ENCODE data around the gene SLC40A1. TPM values are rescaled to one million over a fixed set of nuclear protein-coding genes. Genes with fewer than 3 reads are reported as not detected.

The SLC40A1 gene
- total and polyA plus RNA-seq, 2 of the 13 experiments (the other 11 are each of a cell fraction or from before 2014, with no cell fraction given) = 10.6 to 24.9 TPM

DNA sequence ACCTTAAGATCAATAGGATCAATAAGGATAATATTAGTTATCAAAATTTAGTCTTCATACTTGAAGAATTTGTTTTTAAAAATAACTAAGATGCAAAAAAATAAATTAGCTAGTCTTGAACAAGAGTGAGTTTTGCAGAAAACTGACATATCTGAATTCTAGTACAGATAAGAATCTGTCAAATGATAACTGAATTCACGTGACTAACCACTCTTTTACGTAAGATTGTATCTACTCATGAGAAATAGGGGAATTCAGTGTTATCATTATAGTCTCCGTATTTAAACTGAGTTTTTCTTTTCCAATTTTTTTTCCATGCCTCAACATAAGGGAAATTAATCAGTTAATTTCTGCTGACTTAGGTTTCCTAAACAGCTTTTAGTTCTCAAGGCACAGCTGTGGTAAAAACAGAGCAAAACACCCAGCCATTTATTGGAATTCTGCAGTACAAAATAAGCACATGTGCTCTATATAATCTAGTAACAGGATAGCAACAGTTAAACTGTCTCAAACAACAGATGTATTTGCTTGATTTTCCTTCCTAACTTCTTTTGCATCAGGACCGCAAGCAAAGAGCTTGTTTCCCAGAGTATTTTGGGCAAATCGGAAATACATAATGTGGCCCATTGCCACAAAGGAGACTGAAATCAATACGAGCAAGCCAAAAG, 19.1 kb downstream of the SLC40A1 start:
- Histone ChIP-seq H3K36me3 (replicated peaks in 1 of 2; ENCODE audit: control insufficient read depth in 1 of 2, insufficient read depth in 2 of 2, low read length in 2 of 2) (peaks cover 10 to 15% of the 10 kb centered on the region in 2 experiments; a peak in 4 of 5 replicates), H3K9me3 (ENCODE audit: low read length) (no peaks in the 10 kb centered on the region), H3K27ac (ENCODE audit: extremely low read length, insufficient read depth, low read length) (no peak overlapping the region), H3K4me2 (ENCODE audit: low read depth, low read length) (no peak overlapping the region), H3K4me3 (replicated peaks in 1 of 3; ENCODE audit: insufficient read depth in 1 of 3, low read depth in 2 of 3, low read length in 3 of 3) (no peak overlapping the region), H3K4me1 (ENCODE audit: insufficient read depth, low read length) (peaks cover 39% of the 10 kb centered on the region), H2AFZ (ENCODE audit: low read length) (no peak overlapping the region), H3K9ac (ENCODE audit: insufficient read depth, low read depth, low read length) (no peak overlapping the region), H4K20me1 (ENCODE audit: insufficient read depth, low read length) (no peaks in the 10 kb centered on the region), H3K27me3 (ENCODE audit: control insufficient read depth in 1 of 2, insufficient read depth in 2 of 2, low read length in 2 of 2) (no peaks in the 10 kb centered on the region), H3K79me2 (ENCODE audit: insufficient read depth, low read length) (no peaks in the 10 kb centered on the region)
- 92% methylated on average over 6 of the region's 6 CpGs for WGBS (ENCODE audit: low lambda C conversion rate)
- in situ Hi-C loops (cut with HindIII; ENCODE audit: extremely low pct_ligation_motif_present, low pct_unique_long_range_greater_than_20kb) (no loop called here), intact Hi-C loops (cut with micrococcal nuclease; ENCODE audit: unreplicated experiment) (no loop called here)
- POLR2A ChIA-PET = interaction anchor here (2.5 kb wide), 1 partner anchor 19 kb away, joined by 15 read pairs; the partner anchor contains the start of gene SLC40A1
- no peak for DNase-seq (ENCODE audit: low spot score)
- TF ChIP-seq POLR2A (IDR thresholded peaks at IDR 0.05; ENCODE audit: insufficient read depth in 1 of 2, low read depth in 2 of 2, low read length in 2 of 2) = no peak
- TF ChIP-seq MAFK (conservative IDR thresholded peaks at IDR 0.05 in 1 of 2, IDR thresholded peaks at IDR 0.05 in 1 of 2; ENCODE audit: low read length in 2 of 2) = peak; percentile 47 to 64; a peak in 3 of 4 replicates
- TF ChIP-seq MAFF (IDR thresholded peaks at IDR 0.05; ENCODE audit: low read depth, low read length) = peak; percentile 48
- no peak for ATAC-seq
- no peak for FAIRE-seq
- BruUV-seq (replicated peaks) = TSS peak; percentile 23
- CTCF ChIA-PET (ENCODE audit: low intra/inter-chr PET ratio, low total read pairs) = no interaction called here

GRCh38 chr2:189560273-189560586, 20.4 kb downstream of the SLC40A1 start:
- intact Hi-C loops (cut with micrococcal nuclease; ENCODE audit: unreplicated experiment) = no loop called here
- in situ Hi-C loops (cut with HindIII; ENCODE audit: extremely low pct_ligation_motif_present, low pct_unique_long_range_greater_than_20kb) = no loop called here
- H3K9me3 ChIP-seq (ENCODE audit: low read length) = no peaks in the 10 kb centered on the region
- H3K4me1 ChIP-seq (ENCODE audit: insufficient read depth, low read length) = peaks cover 51% of the 10 kb centered on the region
- ChIA-PET CTCF (ENCODE audit: low intra/inter-chr PET ratio, low total read pairs) (no interaction called here), POLR2A (interaction anchor here (0.5 to 3.1 kb wide), 4 partner anchors 18 to 120 kb away, joined by 3 to 26 read pairs (median 3); partner anchors contain the start of gene SLC40A1)
- no peaks in the 10 kb centered on the region for H4K20me1 ChIP-seq (ENCODE audit: insufficient read depth, low read length)
- peak overlapping the region; percentile 34 for H3K27ac ChIP-seq (ENCODE audit: extremely low read length, insufficient read depth, low read length)
- no peaks in the 10 kb centered on the region for H3K79me2 ChIP-seq (ENCODE audit: insufficient read depth, low read length)
- no peak overlapping the region for H3K9ac ChIP-seq (ENCODE audit: insufficient read depth, low read depth, low read length)
- no peak overlapping the region for H3K4me2 ChIP-seq (ENCODE audit: low read depth, low read length)
- FAIRE-seq = no peak
- peaks cover 8 to 12% of the 10 kb centered on the region in 2 experiments; a peak in 4 of 5 replicates for H3K36me3 ChIP-seq (replicated peaks in 1 of 2; ENCODE audit: control insufficient read depth in 1 of 2, insufficient read depth in 2 of 2, low read length in 2 of 2)
- no peaks in the 10 kb centered on the region for H3K27me3 ChIP-seq (ENCODE audit: control insufficient read depth in 1 of 2, insufficient read depth in 2 of 2, low read length in 2 of 2)
- no peak overlapping the region for H2AFZ ChIP-seq (ENCODE audit: low read length)
- no TSS peak for BruUV-seq (replicated peaks)
- no peak for DNase-seq (ENCODE audit: low spot score)
- ATAC-seq = no peak
- H3K4me3 ChIP-seq (replicated peaks in 1 of 3; ENCODE audit: insufficient read depth in 1 of 3, low read depth in 2 of 3, low read length in 3 of 3) = no peak overlapping the region
- TF ChIP-seq NR2F1 (CRISPR knock-in tag; IDR thresholded peaks at IDR 0.05) = no peak
- no peak for TF ChIP-seq YEATS4 (CRISPR knock-in tag; IDR thresholded peaks at IDR 0.05; ENCODE audit: borderline replicate concordance)
- TF ChIP-seq MAFF (IDR thresholded peaks at IDR 0.05; ENCODE audit: low read depth, low read length) = peak; percentile 60; the same call in 1 of the 2 replicates
- no peak for TF ChIP-seq ZNF510 (CRISPR knock-in tag; IDR thresholded peaks at IDR 0.05; ENCODE audit: low read depth)
- TF ChIP-seq, protein P1, sequence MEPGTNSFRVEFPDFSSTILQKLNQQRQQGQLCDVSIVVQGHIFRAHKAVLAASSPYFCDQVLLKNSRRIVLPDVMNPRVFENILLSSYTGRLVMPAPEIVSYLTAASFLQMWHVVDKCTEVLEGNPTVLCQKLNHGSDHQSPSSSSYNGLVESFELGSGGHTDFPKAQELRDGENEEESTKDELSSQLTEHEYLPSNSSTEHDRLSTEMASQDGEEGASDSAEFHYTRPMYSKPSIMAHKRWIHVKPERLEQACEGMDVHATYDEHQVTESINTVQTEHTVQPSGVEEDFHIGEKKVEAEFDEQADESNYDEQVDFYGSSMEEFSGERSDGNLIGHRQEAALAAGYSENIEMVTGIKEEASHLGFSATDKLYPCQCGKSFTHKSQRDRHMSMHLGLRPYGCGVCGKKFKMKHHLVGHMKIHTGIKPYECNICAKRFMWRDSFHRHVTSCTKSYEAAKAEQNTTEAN (CRISPR knock-in tag; conservative IDR thresholded peaks at IDR 0.05) = 0 out of 2 replicates have a peak, but pooled peaks have one; percentile 9
- no peak for TF ChIP-seq ZNF780A (CRISPR knock-in tag; IDR thresholded peaks at IDR 0.05)
- TF ChIP-seq ZNF24 (IDR thresholded peaks at IDR 0.05) = no peak
- no peak for TF ChIP-seq KLF15 (CRISPR knock-in tag; IDR thresholded peaks at IDR 0.05; ENCODE audit: borderline replicate concordance)
- TF ChIP-seq ZNF12 (CRISPR knock-in tag; IDR thresholded peaks at IDR 0.05) = no peak
- TF ChIP-seq HCFC1 (IDR thresholded peaks at IDR 0.05; ENCODE audit: low read depth, low read length) = no peak
- TF ChIP-seq MAFK (conservative IDR thresholded peaks at IDR 0.05 in 1 of 2, IDR thresholded peaks at IDR 0.05 in 1 of 2; ENCODE audit: low read length in 2 of 2) = peak; percentile 19 to 81; a peak in 3 of 4 replicates
- no peak for TF ChIP-seq ZNF33B (CRISPR knock-in tag; IDR thresholded peaks at IDR 0.05)
- no peak for TF ChIP-seq HNF4A (CRISPR knock-in tag; IDR thresholded peaks at IDR 0.05)
- no peak for TF ChIP-seq SMAD1 (CRISPR knock-in tag; IDR thresholded peaks at IDR 0.05; ENCODE audit: borderline replicate concordance, low read depth)
- TF ChIP-seq, protein P2, sequence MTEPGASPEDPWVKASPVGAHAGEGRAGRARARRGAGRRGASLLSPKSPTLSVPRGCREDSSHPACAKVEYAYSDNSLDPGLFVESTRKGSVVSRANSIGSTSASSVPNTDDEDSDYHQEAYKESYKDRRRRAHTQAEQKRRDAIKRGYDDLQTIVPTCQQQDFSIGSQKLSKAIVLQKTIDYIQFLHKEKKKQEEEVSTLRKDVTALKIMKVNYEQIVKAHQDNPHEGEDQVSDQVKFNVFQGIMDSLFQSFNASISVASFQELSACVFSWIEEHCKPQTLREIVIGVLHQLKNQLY (CRISPR knock-in tag; IDR thresholded peaks at IDR 0.05) = no peak
- no peak for TF ChIP-seq SMARCE1 (IDR thresholded peaks at IDR 0.05; ENCODE audit: borderline replicate concordance)
